Activated T-cell treated with anti-CD3 and anti-CD28 coated beads, Interleukin-2, amount 50 U/mL, for 72 hours (primary cell): Measurements from ENCODE around the gene SEC24C. TPM values are rescaled to one million over a fixed set of nuclear protein-coding genes. Genes with fewer than 3 reads are reported as not detected.

ENCODE experiments used
- ATAC-seq, 2 donors: fragments of 150-1000 bp; cut with Tn5 transposase; replicated peaks in 1 of 2; 2 replicates each; pipeline ENCODE4 v1.10.0; 2021; ENCODE audit warnings: moderate library complexity in 2 of 2, mild to moderate bottlenecking in 1 of 2
- DNase-seq, 2 donors: peaks; one replicate each; pipeline ENCODE4 v3.0.0; 2021 to 2022; ENCODE audit warnings: mixed read lengths in 1 of 2
- H3K27ac Mint-ChIP-seq: one replicate; pipeline ENCODE4 v1.8.0; 2022; ENCODE audit warnings: mild to moderate bottlenecking, moderate library complexity, mixed read lengths
- H3K27me3 Mint-ChIP-seq: one replicate; pipeline ENCODE4 v1.8.0; 2022; ENCODE audit warnings: low read depth, mixed read lengths
- H3K36me3 Mint-ChIP-seq, 2 donors: one replicate each; pipeline ENCODE4 v1.8.0; 2022; ENCODE audit warnings: mixed read lengths in 2 of 2, mild to moderate bottlenecking in 1 of 2; ENCODE audit not compliant: insufficient read depth in 2 of 2
- H3K4me1 Mint-ChIP-seq: one replicate; pipeline ENCODE4 v1.8.0; 2022; ENCODE audit warnings: low read depth, mixed read lengths
- H3K4me3 Mint-ChIP-seq, 2 donors: one replicate each; pipeline ENCODE4 v1.8.0; 2022; ENCODE audit warnings: mild to moderate bottlenecking in 2 of 2, mixed read lengths in 2 of 2, moderate library complexity in 2 of 2
- H3K9me3 Mint-ChIP-seq, 2 donors: one replicate each; pipeline ENCODE4 v1.8.0; 2022; ENCODE audit warnings: mixed read lengths in 2 of 2
- total RNA-seq, 2 donors: library from RNA; stranded (reverse); gene quantifications; one replicate each; pipeline ENCODE4 v1.2.3, GENCODE V29; 2022

Gene SEC24C
- total RNA-seq, 2 donors from 2014 or later = 105 to 119 TPM

DNA sequence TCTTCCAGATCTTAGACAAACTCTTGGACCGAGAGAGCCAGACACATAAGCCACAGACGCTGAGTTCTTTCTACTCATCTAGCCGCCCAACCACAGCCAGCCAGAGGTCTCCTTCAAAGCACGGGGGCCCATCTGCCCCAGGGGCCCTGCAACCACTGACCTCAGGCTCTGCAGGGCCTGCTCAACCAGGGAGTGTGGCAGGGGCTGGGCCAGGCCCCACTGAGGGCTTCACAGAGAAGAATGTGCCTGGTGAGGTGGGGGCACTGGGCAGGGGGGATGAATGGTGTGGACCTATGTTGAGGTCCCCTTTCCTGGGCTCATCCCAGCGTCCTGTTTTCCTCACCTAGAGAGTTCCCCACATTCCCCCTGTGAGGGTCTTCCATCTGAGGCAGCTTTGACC is 52.6 kb downstream of the SEC24C start:
- Mint-ChIP-seq H3K36me3 (peaks cover 4 to 23% of the 10 kb centered on the region in 2 donors), H3K27ac (peak overlapping the region; percentile 90), H3K4me3 (no peak overlapping the region), H3K4me1 (peaks cover 7% of the 10 kb centered on the region), H3K9me3 (no peaks in the 10 kb centered on the region), H3K27me3 (no peaks in the 10 kb centered on the region)
- DNase-seq (no peak), ATAC-seq (no peak)

DNA sequence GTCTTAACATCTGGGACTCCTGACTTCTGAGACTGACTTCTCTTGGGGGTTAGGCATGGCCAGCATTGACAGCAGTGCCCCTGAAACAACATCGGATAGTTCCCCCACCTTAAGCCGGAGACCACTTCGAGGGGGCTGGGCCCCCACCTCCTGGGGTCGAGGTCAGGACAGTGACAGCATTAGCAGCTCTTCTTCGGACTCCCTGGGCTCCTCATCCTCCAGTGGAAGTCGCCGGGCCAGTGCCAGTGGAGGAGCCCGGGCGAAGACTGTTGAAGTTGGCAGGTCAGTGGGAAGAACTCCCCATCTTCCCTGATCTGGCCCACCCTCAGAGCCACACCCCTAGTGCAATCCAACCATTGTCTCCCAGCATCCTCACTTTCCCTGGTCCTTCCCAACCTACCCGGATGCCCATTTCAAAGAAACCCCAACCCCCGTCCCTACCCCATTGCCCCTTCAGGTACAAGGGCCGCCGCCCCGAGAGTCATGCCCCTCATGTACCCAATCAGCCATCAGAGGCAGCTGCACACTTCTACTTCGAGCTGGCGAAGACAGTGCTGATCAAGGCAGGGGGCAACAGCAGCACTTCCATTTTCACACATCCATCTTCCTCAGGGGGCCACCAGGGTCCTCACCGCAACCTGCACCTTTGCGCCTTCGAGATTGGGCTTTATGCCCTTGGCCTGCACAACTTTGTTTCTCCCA is 53.3 kb downstream of the SEC24C start:
- DNase-seq (no peak), ATAC-seq (no peak)
- Mint-ChIP-seq H3K36me3 (peaks cover 4 to 23% of the 10 kb centered on the region in 2 donors), H3K4me3 (no peak overlapping the region), H3K9me3 (no peaks in the 10 kb centered on the region), H3K4me1 (peaks cover 7% of the 10 kb centered on the region), H3K27ac (peak overlapping the region; percentile 5), H3K27me3 (no peaks in the 10 kb centered on the region)

DNA sequence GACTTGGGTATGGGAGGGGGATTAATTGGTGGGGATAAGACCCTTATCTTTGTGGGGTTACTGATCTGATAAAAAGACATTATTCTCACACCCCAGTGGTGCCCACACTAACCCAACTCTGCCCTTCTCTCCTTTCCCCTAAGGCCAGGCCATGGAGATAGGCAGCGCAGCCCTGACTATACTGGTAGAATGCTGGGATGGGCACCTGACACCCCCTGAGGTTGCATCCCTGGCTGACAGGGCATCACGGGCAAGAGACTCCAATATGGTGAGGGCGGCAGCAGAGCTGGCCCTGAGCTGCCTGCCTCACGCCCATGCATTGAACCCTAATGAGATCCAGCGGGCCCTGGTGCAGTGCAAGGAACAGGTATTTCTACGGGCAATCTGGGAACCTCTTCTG is 53.9 kb downstream of the SEC24C start:
- Mint-ChIP-seq H3K36me3 (peaks cover 7 to 25% of the 10 kb centered on the region in 2 donors), H3K4me1 (peaks cover 8% of the 10 kb centered on the region), H3K9me3 (no peaks in the 10 kb centered on the region), H3K27ac (peak overlapping the region; percentile 5), H3K27me3 (no peaks in the 10 kb centered on the region), H3K4me3 (no peak overlapping the region)
- DNase-seq (no peak), ATAC-seq (no peak)

DNA sequence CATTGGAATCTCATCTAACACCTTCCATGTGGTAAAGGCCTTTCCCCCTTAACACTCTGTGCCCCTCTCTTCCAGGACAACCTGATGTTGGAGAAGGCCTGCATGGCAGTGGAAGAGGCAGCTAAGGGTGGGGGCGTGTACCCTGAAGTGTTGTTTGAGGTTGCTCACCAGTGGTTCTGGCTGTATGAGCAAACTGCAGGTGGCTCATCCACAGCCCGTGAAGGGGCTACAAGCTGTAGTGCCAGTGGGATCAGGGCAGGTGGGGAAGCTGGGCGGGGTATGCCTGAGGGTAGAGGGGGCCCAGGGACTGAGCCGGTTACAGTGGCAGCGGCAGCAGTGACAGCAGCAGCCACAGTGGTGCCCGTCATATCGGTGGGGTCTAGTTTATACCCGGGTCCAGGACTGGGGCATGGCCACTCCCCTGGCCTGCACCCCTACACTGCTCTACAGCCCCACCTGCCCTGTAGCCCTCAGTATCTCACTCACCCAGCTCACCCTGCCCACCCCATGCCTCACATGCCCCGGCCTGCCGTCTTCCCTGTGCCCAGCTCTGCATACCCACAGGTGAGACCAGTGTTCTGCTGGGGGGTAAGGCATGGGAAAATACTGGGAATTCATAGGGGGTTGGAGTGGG is 54.9 kb downstream of the SEC24C start:
- Mint-ChIP-seq H3K4me3 (no peak overlapping the region), H3K27me3 (no peaks in the 10 kb centered on the region), H3K4me1 (peaks cover 13% of the 10 kb centered on the region), H3K9me3 (no peaks in the 10 kb centered on the region), H3K27ac (peak overlapping the region; percentile 11), H3K36me3 (peaks cover 7 to 28% of the 10 kb centered on the region in 2 donors)
- DNase-seq (no peak), ATAC-seq (peak; percentile 14 to 16)

DNA sequence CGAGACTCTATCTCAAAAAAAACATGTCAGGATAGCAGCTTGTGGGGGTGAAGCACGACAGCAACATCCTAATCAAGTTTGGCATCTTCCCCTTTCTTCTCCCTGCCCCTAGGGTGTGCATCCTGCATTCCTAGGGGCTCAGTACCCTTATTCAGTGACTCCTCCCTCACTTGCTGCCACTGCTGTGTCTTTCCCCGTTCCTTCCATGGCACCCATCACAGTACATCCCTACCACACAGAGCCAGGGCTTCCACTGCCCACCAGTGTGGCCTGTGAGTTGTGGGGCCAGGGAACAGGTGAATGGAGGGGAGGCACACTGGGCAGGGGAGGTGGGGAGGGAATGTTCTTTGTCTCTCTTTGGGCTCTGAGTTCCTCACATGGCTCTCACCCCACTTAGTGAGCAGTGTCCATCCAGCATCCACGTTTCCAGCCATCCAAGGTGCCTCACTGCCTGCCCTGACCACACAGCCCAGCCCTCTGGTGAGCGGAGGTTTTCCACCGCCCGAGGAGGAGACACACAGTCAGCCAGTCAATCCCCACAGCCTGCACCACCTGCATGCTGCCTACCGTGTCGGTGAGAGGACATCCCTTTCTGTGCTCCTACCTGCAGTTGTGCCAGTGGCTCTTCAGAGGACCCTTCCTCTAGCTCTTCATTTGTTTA is 55.9 kb downstream of the SEC24C start:
- Mint-ChIP-seq H3K27me3 (no peaks in the 10 kb centered on the region), H3K27ac (peak overlapping the region; percentile 21)

DNA sequence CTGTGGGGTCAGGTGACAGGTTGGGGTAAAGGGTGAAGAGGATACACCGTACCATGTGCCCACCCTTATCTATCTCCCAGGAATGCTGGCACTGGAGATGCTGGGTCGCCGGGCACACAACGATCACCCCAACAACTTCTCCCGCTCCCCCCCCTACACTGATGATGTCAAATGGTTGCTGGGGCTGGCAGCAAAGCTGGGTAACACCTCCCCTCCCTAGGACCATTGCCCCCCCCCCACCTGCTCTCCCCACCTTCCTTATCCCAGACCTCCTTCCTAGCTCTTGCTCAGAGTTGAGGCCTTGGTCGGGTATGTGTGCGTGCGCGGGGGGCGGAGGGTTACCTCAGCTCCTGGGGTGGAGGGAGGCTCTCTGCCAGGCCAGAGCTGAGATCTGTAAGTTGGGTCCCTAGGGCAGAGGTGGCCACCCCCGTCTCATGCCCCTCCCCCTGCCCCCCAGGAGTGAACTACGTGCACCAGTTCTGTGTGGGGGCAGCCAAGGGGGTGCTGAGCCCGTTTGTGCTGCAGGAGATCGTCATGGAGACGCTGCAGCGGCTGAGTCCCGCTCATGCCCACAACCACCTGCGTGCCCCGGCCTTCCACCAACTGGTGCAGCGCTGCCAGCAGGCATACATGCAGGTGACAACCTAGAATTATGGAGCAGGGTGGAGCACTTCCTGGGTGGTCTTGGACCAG is 56.5 kb downstream of the SEC24C start:
- ATAC-seq (no peak), DNase-seq (no peak)
- Mint-ChIP-seq H3K27me3 (no peaks in the 10 kb centered on the region), H3K4me3 (no peak overlapping the region), H3K27ac (no peak overlapping the region), H3K36me3 (peaks cover 8 to 29% of the 10 kb centered on the region in 2 donors), H3K4me1 (peaks cover 26% of the 10 kb centered on the region), H3K9me3 (no peaks in the 10 kb centered on the region)

More for the DNA sequence above, 55.9 kb downstream of the SEC24C start:
- Mint-ChIP-seq H3K4me1 (peaks cover 19% of the 10 kb centered on the region), H3K4me3 (no peak overlapping the region), H3K36me3 (peaks cover 7 to 27% of the 10 kb centered on the region in 2 donors), H3K9me3 (no peaks in the 10 kb centered on the region)
- no peak for DNase-seq
- no peak for ATAC-seq

DNA sequence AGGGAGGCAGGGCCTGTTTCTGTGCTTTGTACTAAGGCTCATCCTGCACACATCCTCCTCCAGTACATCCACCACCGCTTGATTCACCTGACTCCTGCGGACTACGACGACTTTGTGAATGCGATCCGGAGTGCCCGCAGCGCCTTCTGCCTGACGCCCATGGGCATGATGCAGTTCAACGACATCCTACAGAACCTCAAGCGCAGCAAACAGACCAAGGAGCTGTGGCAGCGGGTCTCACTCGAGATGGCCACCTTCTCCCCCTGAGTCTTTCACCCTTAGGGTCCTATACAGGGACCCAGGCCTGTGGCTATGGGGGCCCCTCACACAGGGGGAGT is 57.0 kb downstream of the SEC24C start:
- Mint-ChIP-seq H3K4me3 (no peak overlapping the region), H3K36me3 (peaks cover 10 to 29% of the 10 kb centered on the region in 2 donors), H3K27me3 (no peaks in the 10 kb centered on the region), H3K27ac (no peak overlapping the region), H3K4me1 (peaks cover 31% of the 10 kb centered on the region), H3K9me3 (no peaks in the 10 kb centered on the region)
- DNase-seq (no peak), ATAC-seq (no peak)

DNA sequence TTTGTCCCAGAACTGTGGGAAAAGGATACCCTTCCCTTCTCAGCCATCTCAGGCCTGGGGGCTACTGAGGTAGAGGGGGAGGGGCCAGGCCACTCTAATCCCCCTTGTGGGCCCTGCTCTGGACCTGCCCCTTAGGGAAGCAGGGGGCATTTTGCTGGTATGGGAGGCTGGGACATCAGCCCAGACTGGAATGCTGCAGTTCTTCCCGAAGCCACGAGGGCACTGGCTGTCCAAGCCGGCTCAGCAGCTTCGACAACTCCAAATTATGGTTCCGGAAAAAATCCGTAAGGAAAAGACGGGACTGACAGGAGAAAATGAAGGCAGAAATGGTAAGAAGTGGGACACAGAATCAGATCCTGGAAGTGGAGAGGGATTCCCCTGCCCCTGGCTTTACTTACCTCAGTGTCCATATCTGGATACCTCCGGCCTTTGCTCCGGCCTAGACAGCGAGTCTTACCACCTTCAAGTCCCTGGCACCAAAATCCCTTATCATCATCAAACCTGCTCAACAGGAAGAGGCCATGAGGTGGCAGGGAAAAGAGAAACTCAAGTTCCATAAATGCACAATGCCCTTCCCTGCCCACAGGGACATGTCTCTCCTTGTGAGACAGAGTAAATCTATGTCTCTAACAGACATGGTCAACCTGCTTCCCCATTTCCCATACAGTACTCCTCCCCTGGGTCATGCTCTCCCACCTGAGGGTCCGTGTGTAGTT is 58.3 kb downstream of the SEC24C start:
- no peak for ATAC-seq
- Mint-ChIP-seq H3K27me3 (no peaks in the 10 kb centered on the region), H3K9me3 (no peaks in the 10 kb centered on the region), H3K27ac (no peak overlapping the region), H3K4me1 (peaks cover 43% of the 10 kb centered on the region), H3K4me3 (no peak overlapping the region), H3K36me3 (peaks cover 20 to 37% of the 10 kb centered on the region in 2 donors)
- DNase-seq = no peak

DNA sequence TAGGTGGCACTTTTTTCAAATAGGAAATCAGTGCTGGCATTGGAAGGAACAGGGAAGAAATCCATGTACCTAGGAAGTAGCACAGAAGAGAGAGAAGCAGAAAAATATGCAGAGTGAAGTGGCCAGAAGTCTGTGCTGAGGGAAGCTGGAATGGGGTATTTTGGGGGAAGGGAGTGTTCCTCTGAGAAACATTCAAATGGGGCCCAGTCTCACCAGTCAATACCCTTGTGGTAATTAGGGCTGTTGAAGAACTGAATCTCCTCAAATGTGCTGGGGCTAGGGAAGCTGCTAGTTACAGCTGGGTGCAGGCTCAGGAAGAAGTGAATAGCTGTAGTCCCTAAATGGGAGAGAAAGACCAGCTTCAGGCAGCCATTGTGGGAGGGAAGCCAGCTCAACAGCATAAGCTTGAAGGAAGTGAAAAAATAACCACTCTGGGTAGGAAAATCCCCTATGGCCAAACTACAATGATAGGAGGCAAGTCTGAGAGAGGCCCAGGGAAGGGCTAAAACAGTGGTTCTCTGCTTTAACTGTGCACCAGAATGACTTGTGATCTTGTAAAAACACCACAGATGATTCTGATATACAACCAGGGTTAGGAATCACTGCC is 59.6 kb downstream of the SEC24C start:
- Mint-ChIP-seq H3K36me3 (peaks cover 18 to 36% of the 10 kb centered on the region in 2 donors), H3K9me3 (no peaks in the 10 kb centered on the region), H3K27ac (peak overlapping the region; percentile 88), H3K4me3 (peak overlapping the region; percentile 44), H3K27me3 (no peaks in the 10 kb centered on the region), H3K4me1 (peaks cover 54% of the 10 kb centered on the region)
- ATAC-seq = peak; percentile 56 to 64
- DNase-seq = no peak

DNA sequence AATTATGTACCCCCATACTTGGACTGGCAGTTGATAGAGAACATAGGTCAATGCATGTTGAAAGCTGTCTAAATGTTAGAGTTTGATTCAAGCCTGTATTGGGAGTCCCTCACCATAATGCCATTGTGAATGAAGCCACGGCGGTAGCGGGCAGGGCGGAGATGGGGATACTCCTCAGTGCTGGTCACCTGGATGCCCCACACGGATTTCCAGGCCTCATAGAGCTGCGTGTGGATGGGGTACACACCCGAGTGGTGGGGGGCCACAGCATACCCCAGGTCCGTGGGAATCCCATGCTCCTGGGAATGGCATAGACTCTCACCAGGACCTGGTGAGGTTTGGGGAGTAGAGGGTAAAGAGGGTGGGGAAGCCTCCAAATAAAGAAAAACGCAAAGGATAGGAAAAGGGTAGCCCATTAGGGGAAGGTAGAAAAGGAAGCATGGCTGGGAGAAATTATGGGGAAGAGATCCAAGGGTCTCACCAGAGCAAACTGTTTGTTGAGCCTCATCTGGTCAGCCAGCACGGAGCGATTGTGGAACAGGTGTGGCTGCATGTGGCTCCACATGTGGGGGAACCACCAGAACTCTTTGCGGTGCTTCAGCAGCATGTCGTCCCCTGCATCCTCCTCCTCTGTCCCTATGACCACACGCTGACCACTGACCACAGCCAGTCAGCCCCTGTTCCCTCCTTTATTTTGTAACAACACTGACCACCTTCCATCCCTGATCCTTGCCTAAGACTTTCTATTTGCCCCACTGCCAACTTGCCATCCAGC is 62.2 kb downstream of the SEC24C start:
- DNase-seq (no peak), ATAC-seq (no peak)
- H3K27ac Mint-ChIP-seq = peak overlapping the region; percentile 88
- H3K9me3 Mint-ChIP-seq = no peaks in the 10 kb centered on the region
- H3K36me3 Mint-ChIP-seq = peaks cover 28 to 47% of the 10 kb centered on the region in 2 donors
- H3K4me1 Mint-ChIP-seq = peaks cover 73% of the 10 kb centered on the region
- no peaks in the 10 kb centered on the region for H3K27me3 Mint-ChIP-seq
- peak overlapping the region; percentile 43 to 60 for H3K4me3 Mint-ChIP-seq

DNA sequence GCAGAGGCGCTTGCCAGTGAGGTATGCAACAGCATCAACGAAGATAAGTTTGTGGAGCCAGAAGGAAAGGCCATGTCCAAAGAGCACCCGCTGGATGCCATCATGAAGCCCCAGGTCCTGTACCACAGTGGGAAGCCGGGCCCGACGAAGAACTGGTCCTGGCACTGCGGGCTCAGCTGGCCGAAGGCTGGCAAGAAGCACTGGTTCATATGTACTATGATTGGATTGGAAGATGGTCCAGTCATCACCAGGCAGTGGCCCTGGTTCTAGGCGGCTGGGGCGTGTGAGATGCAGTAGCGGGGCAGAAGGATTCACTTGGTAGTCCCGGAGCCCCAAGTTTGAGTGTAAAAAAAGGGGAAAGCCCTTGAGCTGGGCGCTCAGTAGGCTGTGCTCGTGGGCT is 63.3 kb downstream of the SEC24C start:
- Mint-ChIP-seq H3K36me3 (peaks cover 28 to 47% of the 10 kb centered on the region in 2 donors), H3K9me3 (no peaks in the 10 kb centered on the region), H3K27me3 (no peaks in the 10 kb centered on the region), H3K27ac (peak overlapping the region; percentile 100), H3K4me1 (peaks cover 78% of the 10 kb centered on the region), H3K4me3 (peak overlapping the region; percentile 8 to 60)
- ATAC-seq = no peak
- DNase-seq = no peak
